D341Med (cell line): ENCODE data around the gene CATSPERB.
"Not testable (repeated sequence)": the region's sequence is repeated elsewhere in the genome, so short reads cannot be mapped to it uniquely, and the experiment has no call there.

Experiments
- DNase-seq: peaks from one replicate; pipeline ENCODE4 v3.0.0; 2012; ENCODE audit warnings: low spot score

Gene CATSPERB

DNA sequence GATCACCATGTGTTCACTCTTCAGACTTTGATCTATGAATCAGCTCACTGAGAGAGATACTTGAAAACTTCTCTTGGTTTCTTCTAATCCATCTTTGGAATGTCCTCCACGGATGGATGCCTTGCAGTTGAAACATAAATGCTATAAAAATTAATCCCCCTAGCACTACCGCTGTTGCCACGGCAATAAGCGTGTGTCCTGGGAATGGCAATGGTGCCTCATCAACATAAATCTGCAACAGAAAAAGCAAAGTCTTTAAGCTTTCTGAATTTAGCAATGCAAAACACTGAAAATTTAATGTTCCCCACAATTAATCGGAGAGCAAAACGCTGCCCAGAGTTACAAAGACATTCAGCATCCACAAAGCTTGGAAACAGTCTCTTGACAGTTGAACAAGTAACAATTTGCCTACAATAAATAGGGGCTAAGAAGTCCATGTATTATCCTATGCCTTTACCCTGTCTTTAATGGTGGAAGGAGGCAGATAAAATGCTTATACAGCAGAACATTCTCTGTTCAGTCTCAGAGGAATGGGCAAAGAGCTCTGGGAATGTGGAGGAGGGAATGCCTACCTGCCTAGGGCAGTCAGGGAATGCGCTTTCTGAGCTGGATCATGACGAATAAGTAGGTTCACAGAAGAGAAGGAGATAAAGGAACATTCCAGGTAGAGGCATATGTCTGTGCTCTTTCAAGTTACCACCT, 150.9 kb downstream of the CATSPERB start:
- no peak for DNase-seq

DNA sequence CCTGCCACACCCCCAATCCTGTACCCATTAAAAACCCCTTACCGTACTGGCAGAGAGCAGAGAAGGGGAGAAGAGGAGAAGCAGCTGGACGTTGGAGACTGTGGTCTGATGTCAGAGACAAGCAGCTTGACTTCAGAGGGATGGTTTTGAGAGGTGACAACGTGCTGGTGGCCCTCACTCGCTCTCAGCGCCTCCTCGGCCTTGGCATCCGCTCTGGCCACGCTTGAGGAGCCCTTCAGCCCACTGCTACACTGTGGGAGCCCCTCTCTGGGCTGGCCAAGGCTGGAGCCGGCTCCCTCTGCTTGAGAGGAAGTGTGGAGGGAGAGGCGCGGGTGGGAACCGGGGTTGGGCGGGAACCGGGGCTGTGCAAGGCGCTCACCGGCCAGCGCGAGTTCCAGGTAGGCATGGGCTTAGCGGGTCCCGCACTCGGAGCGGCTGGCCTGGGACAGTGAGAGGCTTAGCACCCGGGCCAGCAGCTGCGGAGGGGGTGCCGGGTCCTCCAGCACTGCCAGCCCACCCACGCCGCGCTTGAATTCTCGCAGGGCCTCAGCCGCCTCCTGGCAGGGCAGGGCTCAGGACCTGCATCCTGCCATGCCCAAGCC, 154.2 kb downstream of the CATSPERB start:
- no peak for DNase-seq

DNA sequence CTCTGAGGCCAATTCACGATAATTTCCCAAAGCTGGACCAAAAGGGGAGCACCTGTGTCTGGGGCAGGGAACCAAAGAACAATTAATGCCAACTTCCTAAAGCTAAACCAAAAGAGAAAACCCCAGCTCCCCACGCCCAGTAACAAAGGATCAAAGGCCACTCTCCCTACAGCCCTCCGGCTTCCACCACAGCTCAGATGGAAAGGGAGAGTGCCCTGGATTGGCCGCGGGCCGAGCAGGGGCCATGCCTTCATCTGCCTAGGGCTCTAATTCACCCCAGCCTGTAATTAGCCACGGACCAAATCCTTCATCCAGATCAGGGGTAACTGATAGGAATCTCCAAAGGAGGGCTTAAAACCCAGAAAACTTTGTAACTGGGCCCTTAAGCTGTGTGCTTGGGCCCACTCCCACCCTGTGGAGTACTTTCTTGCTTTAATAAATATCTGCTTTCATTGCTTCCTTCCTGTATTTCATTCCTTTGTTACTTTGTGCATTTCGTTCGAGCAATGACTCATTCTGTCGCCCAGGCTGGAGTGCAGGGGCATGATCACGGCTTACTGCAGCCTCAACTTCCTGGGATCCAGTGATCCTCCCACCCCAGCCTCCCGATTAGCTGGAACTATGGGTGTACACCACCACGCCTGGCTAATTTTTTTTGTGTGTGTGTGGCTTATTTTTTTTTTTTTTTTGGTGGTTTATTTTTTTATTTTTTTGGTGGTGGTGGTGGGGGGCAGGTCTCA, 156.2 kb downstream of the CATSPERB start:
- no peak for DNase-seq

- peak; percentile 86 for DNase-seq
Measured at GRCh38 chr14:91573894-91574837, 157.7 kb downstream of the CATSPERB start.

- DNase-seq = no peak
Measured at GRCh38 chr14:91573528-91573893, 158.4 kb downstream of the CATSPERB start.

GRCh38 chr14:91570021-91570420, 161.9 kb downstream of the CATSPERB start:
- DNase-seq = no peak

DNA sequence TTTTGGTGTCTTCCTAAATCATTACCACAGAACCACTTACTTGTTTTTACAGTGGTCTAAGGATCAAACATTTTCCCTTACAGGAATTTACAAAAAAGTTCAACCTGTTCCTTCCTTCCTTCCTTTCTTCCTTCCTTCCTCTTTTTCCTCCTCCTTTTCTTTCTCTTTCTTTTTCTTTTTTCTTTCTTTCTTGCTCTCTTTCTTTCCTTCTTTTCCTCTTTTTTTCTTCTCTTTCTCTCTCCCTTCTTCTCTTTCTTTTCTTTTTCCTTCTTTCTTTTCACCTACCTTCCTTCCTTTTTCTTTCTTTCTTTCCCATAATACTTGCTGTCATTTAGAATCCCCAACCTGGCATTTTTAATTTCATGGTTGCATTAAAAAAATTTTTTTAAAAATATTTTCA, 162.6 kb downstream of the CATSPERB start:
- no peak for DNase-seq

DNA sequence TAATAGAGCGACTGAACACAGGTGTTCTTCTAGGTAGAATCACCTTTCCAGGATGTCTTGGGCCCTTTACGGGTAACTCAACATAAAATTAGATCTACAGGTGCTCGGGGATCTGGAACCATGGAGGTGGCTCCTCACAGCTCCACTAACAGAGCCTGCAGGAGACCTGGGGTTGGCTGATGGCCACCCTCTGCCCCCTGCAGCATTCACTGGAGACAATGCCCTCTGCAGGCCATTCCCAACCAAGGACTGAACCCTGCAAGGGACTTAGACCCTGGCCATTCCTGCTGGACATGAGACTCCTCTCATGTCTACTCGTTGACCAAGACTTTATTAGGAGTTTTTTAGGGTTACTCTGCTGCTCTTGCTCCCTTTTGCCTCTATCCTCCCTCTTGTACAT, 163.3 kb downstream of the CATSPERB start:
- no peak for DNase-seq

GRCh38 chr14:91567827-91568226, 164.1 kb downstream of the CATSPERB start:
- not testable (repeated sequence) for DNase-seq

DNA sequence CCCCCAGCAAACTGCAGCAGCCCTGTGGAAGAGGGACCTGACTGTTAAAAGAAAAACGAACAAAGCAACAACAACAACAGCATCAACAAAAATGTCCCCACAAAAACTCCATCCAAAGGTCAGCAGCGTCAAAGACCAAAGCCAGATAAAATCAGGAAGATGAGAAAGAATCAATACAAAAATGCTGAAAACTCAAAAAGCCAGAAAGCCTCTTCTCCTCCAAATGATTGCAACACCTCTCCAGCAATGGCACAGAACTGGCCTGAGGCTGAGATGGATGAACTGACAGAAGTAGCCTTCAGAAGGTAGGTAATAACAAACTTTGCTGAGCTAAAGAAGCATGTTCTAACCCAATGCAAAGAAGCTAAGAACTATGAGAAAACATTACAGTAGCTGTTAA, 176.4 kb downstream of the CATSPERB start:
- DNase-seq = no peak

DNA sequence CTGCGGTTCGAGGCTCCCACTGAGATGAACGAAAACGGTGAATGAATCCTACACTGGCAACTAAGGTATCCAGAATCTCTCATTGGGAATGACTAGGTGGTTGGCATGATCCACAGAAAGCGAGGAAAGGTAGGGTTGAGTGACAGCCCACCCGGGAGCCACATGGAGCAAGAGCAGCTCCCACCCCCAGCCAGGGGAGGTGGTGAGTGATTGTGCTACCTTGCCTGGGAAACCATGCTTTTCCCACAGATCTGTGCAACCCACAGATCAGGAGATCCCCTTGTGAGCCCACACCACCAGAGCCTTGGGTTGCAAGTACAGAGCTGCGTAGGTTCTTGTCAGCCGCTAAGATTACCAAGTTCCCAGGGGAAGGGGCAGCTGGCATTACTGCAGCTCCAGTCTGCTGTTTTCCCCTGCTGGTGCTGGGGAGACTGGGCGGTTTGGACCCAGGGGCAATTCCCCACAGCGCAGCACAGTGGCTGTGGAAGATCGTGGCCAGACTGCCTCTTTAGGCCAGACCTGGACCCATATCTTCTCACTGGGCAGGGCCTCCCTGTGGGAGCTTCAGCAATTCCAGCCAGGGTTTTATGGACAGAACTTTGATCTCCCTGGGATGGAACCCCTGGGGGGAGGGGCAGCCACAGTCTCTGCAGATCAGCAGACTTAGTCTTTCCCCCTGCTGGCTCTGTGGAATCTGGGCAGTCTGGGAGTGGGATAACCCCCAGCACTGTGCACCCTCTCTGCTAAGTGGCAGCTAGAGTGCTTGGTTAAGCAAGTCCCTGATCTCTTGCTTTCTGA, 177.2 kb downstream of the CATSPERB start:
- no peak for DNase-seq

GRCh38 chr14:91548108-91548507, 183.8 kb downstream of the CATSPERB start:
- DNase-seq = no peak

DNA sequence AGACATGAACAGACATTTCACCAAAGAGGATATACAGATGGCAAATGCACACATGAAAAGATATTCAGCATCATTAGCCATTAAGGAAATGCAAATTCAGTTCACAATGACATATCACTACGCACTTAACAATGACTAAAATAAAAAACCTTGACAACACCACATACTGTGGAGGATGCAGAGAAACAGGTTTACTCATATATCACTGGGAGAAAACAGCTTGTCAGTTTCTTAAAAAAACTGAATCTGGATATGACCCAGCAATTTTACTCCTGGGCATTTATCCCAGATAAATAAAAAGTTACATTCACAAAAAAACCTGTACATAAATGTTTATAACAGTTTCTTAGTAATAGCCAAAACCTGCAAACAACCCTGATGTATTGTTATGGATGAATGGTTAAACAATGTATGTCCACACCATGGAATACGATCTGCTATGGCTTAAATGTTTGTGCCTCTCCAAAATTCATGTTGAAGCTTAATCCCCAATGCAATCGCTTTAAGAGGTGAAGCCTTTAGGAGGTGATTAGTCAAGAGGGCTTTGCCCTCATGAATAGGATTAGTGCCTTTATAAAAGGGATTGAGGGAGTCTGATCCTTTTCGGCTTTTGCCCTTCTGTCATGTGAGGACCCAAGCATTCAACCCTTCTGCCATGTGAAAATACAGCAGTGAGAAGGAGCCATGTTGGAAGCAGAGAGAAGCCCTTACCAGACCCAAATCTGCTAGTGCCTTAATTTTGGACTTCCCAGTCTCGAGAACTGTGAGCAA, 185.8 kb downstream of the CATSPERB start:
- peak; percentile 78 for DNase-seq

- no peak for DNase-seq
Measured at GRCh38 chr14:91545204-91545603, 186.7 kb downstream of the CATSPERB start.

GRCh38 chr14:91536327-91536726, 195.6 kb downstream of the CATSPERB start:
- DNase-seq = no peak

GRCh38 chr14:91534059-91534458, 197.8 kb downstream of the CATSPERB start:
- DNase-seq = not testable (repeated sequence)

- no peak for DNase-seq
Measured at GRCh38 chr14:91533623-91534022, 198.3 kb downstream of the CATSPERB start.
